ENCODE results near the gene S100A3. TPM values are rescaled to one million over a fixed set of nuclear protein-coding genes. Genes with fewer than 3 reads are reported as not detected.
"Not testable (repeated sequence)": the region's sequence is repeated elsewhere in the genome, so short reads cannot be mapped to it uniquely, and the experiment has no call there.

Gene S100A3
- total RNA-seq, 2 donors from 2014 or later, result 0.61 TPM; not detected in 1

DNA sequence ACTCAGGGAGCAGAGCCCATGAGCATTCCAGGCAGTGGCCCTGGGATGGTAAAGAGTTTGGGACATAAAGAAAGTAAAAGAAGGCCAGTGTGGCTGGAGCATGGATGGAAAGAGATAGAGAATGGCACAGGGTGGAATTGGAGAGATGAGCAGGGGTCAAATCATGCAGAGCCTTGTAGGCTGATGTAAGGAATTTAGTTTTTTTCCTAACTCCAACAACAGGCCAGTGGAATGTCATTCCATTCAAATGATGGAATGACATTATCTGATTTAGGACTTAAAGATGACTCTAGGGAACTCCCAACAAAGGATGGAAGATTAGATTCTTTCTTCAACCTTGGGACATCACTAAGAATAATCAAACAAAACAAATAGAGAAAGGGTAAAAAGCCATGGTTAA, 29.4 kb upstream of the S100A3 start:
- DNase-seq, result no peak
- Histone ChIP-seq H3K9ac (ENCODE audit: low read depth in 2 of 2, low read length in 2 of 2) (no peak overlapping the region), H3K27me3 (no peaks in the 10 kb centered on the region), H3K36me3 (no peaks in the 10 kb centered on the region), H3K27ac (no peak overlapping the region), H3K9me3 (no peaks in the 10 kb centered on the region), H3K4me1 (no peaks in the 10 kb centered on the region), H3K4me3 (no peak overlapping the region)
- TF ChIP-seq, protein P1, sequence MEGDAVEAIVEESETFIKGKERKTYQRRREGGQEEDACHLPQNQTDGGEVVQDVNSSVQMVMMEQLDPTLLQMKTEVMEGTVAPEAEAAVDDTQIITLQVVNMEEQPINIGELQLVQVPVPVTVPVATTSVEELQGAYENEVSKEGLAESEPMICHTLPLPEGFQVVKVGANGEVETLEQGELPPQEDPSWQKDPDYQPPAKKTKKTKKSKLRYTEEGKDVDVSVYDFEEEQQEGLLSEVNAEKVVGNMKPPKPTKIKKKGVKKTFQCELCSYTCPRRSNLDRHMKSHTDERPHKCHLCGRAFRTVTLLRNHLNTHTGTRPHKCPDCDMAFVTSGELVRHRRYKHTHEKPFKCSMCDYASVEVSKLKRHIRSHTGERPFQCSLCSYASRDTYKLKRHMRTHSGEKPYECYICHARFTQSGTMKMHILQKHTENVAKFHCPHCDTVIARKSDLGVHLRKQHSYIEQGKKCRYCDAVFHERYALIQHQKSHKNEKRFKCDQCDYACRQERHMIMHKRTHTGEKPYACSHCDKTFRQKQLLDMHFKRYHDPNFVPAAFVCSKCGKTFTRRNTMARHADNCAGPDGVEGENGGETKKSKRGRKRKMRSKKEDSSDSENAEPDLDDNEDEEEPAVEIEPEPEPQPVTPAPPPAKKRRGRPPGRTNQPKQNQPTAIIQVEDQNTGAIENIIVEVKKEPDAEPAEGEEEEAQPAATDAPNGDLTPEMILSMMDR (IDR thresholded peaks at IDR 0.05), result no peak
- intact Hi-C loops (cut with DNase I), result loop anchor here (10.0 kb wide), 2 partner anchors 86 to 176 kb away; no protein-coding TSS in a partner anchor

DNA sequence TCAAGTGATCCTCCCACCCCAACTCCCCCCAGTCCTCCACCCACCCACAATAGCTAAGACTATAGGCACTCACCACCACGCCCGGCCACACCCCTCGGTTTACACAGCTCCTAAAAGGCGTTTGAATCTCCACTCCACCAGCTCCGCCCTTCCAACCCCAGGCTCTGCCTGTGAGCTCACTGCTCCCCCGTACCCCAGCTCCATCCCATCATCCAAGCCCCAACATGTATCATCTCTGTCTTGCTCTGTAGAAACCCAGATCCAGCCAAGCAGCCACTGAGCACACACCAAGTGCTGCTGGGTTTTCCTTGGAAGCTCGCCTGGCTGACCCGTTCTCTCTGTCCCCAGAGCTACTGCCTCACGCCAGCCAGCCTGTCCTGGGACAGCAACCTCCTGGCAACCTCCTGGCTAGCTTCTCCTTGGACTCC, 28.6 kb upstream of the S100A3 start:
- H3K36me3 ChIP-seq, result no peaks in the 10 kb centered on the region
- no peak overlapping the region for H3K4me3 ChIP-seq
- H3K9ac ChIP-seq (ENCODE audit: low read depth in 2 of 2, low read length in 2 of 2), result no peak overlapping the region
- no peaks in the 10 kb centered on the region for H3K27me3 ChIP-seq
- no peaks in the 10 kb centered on the region for H3K4me1 ChIP-seq
- H3K9me3 ChIP-seq, result no peaks in the 10 kb centered on the region
- intact Hi-C loops (cut with DNase I), result loop anchor here (10.0 kb wide), 2 partner anchors 87 to 177 kb away; no protein-coding TSS in a partner anchor
- TF ChIP-seq, protein P1 (IDR thresholded peaks at IDR 0.05), result no peak
- peak; percentile 79 for DNase-seq
- no peak overlapping the region for H3K27ac ChIP-seq

DNA sequence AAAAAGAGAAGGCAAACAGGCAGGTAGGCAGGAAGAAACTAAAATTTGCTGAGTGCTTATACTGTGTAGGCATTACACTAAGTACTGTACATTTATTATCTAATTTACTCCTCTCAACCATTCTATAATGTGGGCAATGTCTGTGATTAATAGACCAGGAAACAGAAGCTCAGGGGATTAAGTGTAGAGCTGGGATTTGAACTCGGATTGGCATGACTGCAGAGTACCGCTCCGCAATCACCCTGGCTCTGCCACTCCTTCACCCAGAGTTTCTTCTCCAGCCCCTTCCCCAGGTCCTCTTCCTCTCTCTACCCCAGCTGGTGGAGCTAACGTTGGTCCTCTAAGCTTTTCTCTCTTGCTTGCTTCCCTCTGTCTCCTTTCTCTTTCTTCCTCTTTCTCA, 28.1 kb upstream of the S100A3 start:
- no peaks in the 10 kb centered on the region for H3K27me3 ChIP-seq
- no peaks in the 10 kb centered on the region for H3K36me3 ChIP-seq
- intact Hi-C loops (cut with DNase I), result loop anchor here (10.0 kb wide), 2 partner anchors 88 to 178 kb away; no protein-coding TSS in a partner anchor
- no peak overlapping the region for H3K4me3 ChIP-seq
- DNase-seq, result no peak
- no peak overlapping the region for H3K9ac ChIP-seq (ENCODE audit: low read depth in 2 of 2, low read length in 2 of 2)
- no peaks in the 10 kb centered on the region for H3K4me1 ChIP-seq
- no peak overlapping the region for H3K27ac ChIP-seq
- TF ChIP-seq, protein P1 (IDR thresholded peaks at IDR 0.05), result no peak
- H3K9me3 ChIP-seq, result no peaks in the 10 kb centered on the region

DNA sequence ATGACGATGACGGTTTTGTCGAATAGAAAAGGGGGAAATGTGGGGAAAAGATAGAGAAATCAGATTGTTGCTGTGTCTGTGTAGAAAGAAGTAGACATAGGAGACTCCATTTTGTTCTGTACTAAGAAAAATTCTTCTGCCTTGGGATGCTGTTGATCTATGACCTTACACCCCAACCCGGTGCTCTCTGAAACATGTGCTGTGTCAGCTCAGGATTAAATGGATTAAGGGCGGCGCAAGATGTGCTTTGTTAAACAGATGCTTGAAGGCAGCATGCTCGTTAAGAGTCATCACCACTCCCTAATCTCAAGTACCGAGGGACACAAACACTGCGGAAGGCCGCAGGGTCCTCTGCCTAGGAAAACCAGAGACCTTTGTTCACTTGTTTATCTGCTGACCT, 26.4 kb upstream of the S100A3 start:
- H3K9me3 ChIP-seq; H3K27me3 ChIP-seq; H3K27ac ChIP-seq; DNase-seq; H3K9ac ChIP-seq (ENCODE audit: low read depth in 2 of 2, low read length in 2 of 2); H3K36me3 ChIP-seq; H3K4me3 ChIP-seq; H3K4me1 ChIP-seq: not testable (repeated sequence)
- intact Hi-C loops (cut with DNase I), result loop anchor here (10.0 kb wide), 2 partner anchors 89 to 179 kb away; no protein-coding TSS in a partner anchor

DNA sequence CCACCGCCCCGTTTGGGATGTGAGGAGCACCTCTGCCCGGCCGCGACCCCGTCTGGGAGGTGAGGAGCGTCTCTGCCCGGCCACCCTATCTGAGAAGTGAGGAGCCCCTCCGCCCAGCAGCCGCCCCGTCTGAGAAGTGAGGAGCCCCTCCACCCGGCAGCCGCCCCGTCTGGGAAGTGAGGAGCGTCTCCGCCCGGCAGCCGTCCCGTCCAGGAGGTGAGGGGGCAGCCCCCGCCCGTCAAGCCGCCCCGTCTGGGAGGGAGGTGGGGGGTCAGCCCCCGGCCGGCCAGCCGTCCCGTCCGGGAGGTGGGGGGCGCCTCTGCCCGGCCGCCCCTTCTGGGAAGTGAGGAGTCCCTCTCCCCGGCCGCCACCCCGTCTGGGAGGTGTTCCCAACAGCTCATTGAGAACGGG, 26.0 kb upstream of the S100A3 start:
- not testable (repeated sequence) for H3K27ac ChIP-seq; H3K9ac ChIP-seq (ENCODE audit: low read depth in 2 of 2, low read length in 2 of 2); H3K4me3 ChIP-seq; DNase-seq; H3K36me3 ChIP-seq; H3K9me3 ChIP-seq; H3K4me1 ChIP-seq; H3K27me3 ChIP-seq
- intact Hi-C loops (cut with DNase I), result loop anchor here (10.0 kb wide), 2 partner anchors 90 to 180 kb away; no protein-coding TSS in a partner anchor

DNA sequence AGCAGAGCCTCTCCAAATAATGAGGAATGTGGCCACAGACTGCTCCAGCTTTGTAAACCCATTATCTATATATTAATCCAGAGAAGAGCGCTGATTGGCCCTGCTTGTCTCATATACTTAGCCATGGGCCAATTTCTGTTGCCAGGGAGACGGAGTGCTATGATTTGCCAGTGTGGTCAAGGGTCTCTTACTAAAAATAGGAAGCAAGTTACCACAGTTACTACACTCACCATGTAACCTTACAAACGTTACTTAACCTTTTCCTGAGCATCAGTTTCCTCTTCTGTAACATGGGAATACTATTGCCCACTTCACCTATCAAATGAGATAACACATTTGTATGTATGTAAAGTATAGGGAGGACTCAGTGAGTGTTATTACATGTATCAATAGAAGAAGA, 24.3 kb upstream of the S100A3 start:
- peaks cover 3% of the 10 kb centered on the region for H3K4me1 ChIP-seq
- TF ChIP-seq, protein P1 (IDR thresholded peaks at IDR 0.05), result no peak

More for the DNA sequence above, 24.3 kb upstream of the S100A3 start:
- no peaks in the 10 kb centered on the region for H3K9me3 ChIP-seq
- DNase-seq, result no peak
- H3K4me3 ChIP-seq, result no peak overlapping the region
- no peaks in the 10 kb centered on the region for H3K36me3 ChIP-seq
- H3K27ac ChIP-seq, result no peak overlapping the region
- no peaks in the 10 kb centered on the region for H3K27me3 ChIP-seq
- intact Hi-C loops (cut with DNase I), result loop anchor here (5.0 to 10.0 kb wide), 3 partner anchors 49 to 181 kb away; no protein-coding TSS in a partner anchor
- no peak overlapping the region for H3K9ac ChIP-seq (ENCODE audit: low read depth in 2 of 2, low read length in 2 of 2)

Measured in colonic mucosa (tissue), 4 donors.